DND-41 (cell line): ENCODE measurements around the gene KIFC3.

ENCODE experiments used
- ATAC-seq: fragments of 200-7000 bp; cut with Tn5 transposase; 3 replicates; pipeline ENCODE4 v1.9.1; 2021; ENCODE audit warnings: low read depth; ENCODE audit not compliant: insufficient read depth
- DNase-seq: peaks from one replicate; pipeline ENCODE4 v3.0.0-alpha.2; 2020
- H2AFZ ChIP-seq: 2 replicates; pipeline ENCODE4 v1.6.0; 2012; ENCODE audit warnings: low read depth, low read length
- H3K27ac ChIP-seq: 2 replicates; pipeline ENCODE4 v1.5.1; 2012; ENCODE audit warnings: low read length, inconsistent platforms
- H3K27me3 ChIP-seq: fragments of 200-600 bp; sonication (generic); 2 replicates; pipeline ENCODE4 v1.6.0; 2012; ENCODE audit warnings: low read length, mild to moderate bottlenecking, inconsistent platforms; ENCODE audit not compliant: insufficient read depth, poor library complexity
- H3K36me3 ChIP-seq: 2 replicates; pipeline ENCODE4 v1.5.1; 2012; ENCODE audit warnings: low read length, inconsistent platforms; ENCODE audit not compliant: insufficient read depth
- H3K4me1 ChIP-seq: 2 replicates; pipeline ENCODE4 v1.5.1; 2012; ENCODE audit warnings: mild to moderate bottlenecking, low read length; ENCODE audit not compliant: insufficient read depth
- H3K4me2 ChIP-seq: 2 replicates; pipeline ENCODE4 v1.6.0; 2012; ENCODE audit warnings: mild to moderate bottlenecking, moderate library complexity, low read length, inconsistent platforms; ENCODE audit not compliant: insufficient read depth
- H3K4me3 ChIP-seq, 2 experiments: fragments of 200-600 bp in 1 of 2; shearing (Covaris generic) in 1 of 2; 2 replicates each; pipeline ENCODE4 v1.5.1; 2012 to 2016; ENCODE audit warnings: inconsistent platforms in 2 of 2, low read length in 2 of 2, mild to moderate bottlenecking in 2 of 2, low read depth in 1 of 2, moderate library complexity in 1 of 2
- H3K79me2 ChIP-seq: 2 replicates; pipeline ENCODE4 v1.6.0; 2012; ENCODE audit warnings: low read length, inconsistent platforms; ENCODE audit not compliant: insufficient read depth
- H3K9ac ChIP-seq: 2 replicates; pipeline ENCODE4 v1.6.0; 2012; ENCODE audit warnings: low read depth, mild to moderate bottlenecking, inconsistent platforms, low read length, moderate library complexity
- H3K9me3 ChIP-seq: 2 replicates; pipeline ENCODE4 v1.5.1; 2012; ENCODE audit warnings: low read length, moderate library complexity, mild to moderate bottlenecking, inconsistent platforms; ENCODE audit not compliant: insufficient read depth, severe bottlenecking
- H4K20me1 ChIP-seq: 2 replicates; pipeline ENCODE4 v1.6.0; 2012; ENCODE audit warnings: low read length; ENCODE audit not compliant: insufficient read depth
- CTCF ChIP-seq: IDR thresholded peaks from 2 replicates; pipeline ENCODE4 v1.5.1; 2012; ENCODE audit warnings: borderline replicate concordance, low read length, moderate library complexity, mild to moderate bottlenecking; ENCODE audit not compliant: poor library complexity, severe bottlenecking; ENCODE audit errors: extremely low read depth
- EZH2 ChIP-seq: IDR thresholded peaks from 3 replicates; pipeline ENCODE4 v1.6.1; 2012; ENCODE audit warnings: borderline replicate concordance, low read depth, mild to moderate bottlenecking, moderate library complexity, low read length, inconsistent platforms; ENCODE audit not compliant: severe bottlenecking

Gene KIFC3

GRCh38 chr16:57845115-57845514 is 42.8 kb upstream of the KIFC3 start:
- no peaks in the 10 kb centered on the region for H4K20me1 ChIP-seq
- H3K4me1 ChIP-seq = no peaks in the 10 kb centered on the region
- ATAC-seq (no peak), DNase-seq (no peak)
- H3K36me3 ChIP-seq = no peaks in the 10 kb centered on the region
- no peak overlapping the region for H3K9ac ChIP-seq
- no peaks in the 10 kb centered on the region for H3K79me2 ChIP-seq
- no peak for TF ChIP-seq EZH2
- no peak for TF ChIP-seq CTCF
- no peak overlapping the region for H3K4me3 ChIP-seq
- peaks cover 6% of the 10 kb centered on the region for H3K27me3 ChIP-seq
- no peaks in the 10 kb centered on the region for H3K9me3 ChIP-seq
- no peak overlapping the region for H2AFZ ChIP-seq
- no peak overlapping the region for H3K27ac ChIP-seq
- no peak overlapping the region for H3K4me2 ChIP-seq

- H3K79me2 ChIP-seq = no peaks in the 10 kb centered on the region
- H4K20me1 ChIP-seq = no peaks in the 10 kb centered on the region
- no peak for ATAC-seq
- H3K36me3 ChIP-seq = no peaks in the 10 kb centered on the region
- no peak overlapping the region for H3K4me3 ChIP-seq
- no peaks in the 10 kb centered on the region for H3K9me3 ChIP-seq
- H3K4me2 ChIP-seq = no peak overlapping the region
- H3K27ac ChIP-seq = no peak overlapping the region
- no peak for TF ChIP-seq EZH2
- TF ChIP-seq CTCF = no peak
- H3K27me3 ChIP-seq = peaks cover 6% of the 10 kb centered on the region
- no peak overlapping the region for H2AFZ ChIP-seq
- no peak for DNase-seq
- H3K4me1 ChIP-seq = no peaks in the 10 kb centered on the region
- H3K9ac ChIP-seq = no peak overlapping the region
Measured at GRCh38 chr16:57844416-57845030, 42.2 kb upstream of the KIFC3 start.

GRCh38 chr16:57843400-57843799 is 41.1 kb upstream of the KIFC3 start:
- Histone ChIP-seq H3K36me3 (no peaks in the 10 kb centered on the region), H3K9ac (no peak overlapping the region), H3K4me2 (no peak overlapping the region), H3K79me2 (no peaks in the 10 kb centered on the region), H2AFZ (no peak overlapping the region), H3K4me3 (no peak overlapping the region), H3K27ac (no peak overlapping the region), H3K9me3 (no peaks in the 10 kb centered on the region), H3K4me1 (no peaks in the 10 kb centered on the region), H4K20me1 (no peaks in the 10 kb centered on the region), H3K27me3 (peaks cover 3% of the 10 kb centered on the region)
- TF ChIP-seq EZH2 = no peak
- TF ChIP-seq CTCF = no peak
- ATAC-seq (no peak), DNase-seq (no peak)

- no peak for ATAC-seq
Measured at GRCh38 chr16:57842601-57843000, 40.3 kb upstream of the KIFC3 start.

More at GRCh38 chr16:57842601-57843000, 40.3 kb upstream of the KIFC3 start:
- H3K9ac ChIP-seq = no peak overlapping the region
- H2AFZ ChIP-seq = no peak overlapping the region
- TF ChIP-seq EZH2 (no peak), CTCF (no peak)
- H4K20me1 ChIP-seq = no peaks in the 10 kb centered on the region
- H3K4me3 ChIP-seq = no peak overlapping the region
- H3K4me2 ChIP-seq = no peak overlapping the region
- no peaks in the 10 kb centered on the region for H3K9me3 ChIP-seq
- no peaks in the 10 kb centered on the region for H3K79me2 ChIP-seq
- H3K27me3 ChIP-seq = no peaks in the 10 kb centered on the region
- no peak for DNase-seq
- H3K4me1 ChIP-seq = no peaks in the 10 kb centered on the region
- H3K27ac ChIP-seq = no peak overlapping the region
- H3K36me3 ChIP-seq = no peaks in the 10 kb centered on the region
